GM12878 (cell line): ENCODE data around the gene COPZ1. TPM values are rescaled to one million over a fixed set of nuclear protein-coding genes. Genes with fewer than 3 reads are reported as not detected.

Experiments
- BCLAF1 ChIP-seq: fragments of 450-650 bp; IDR thresholded peaks from 2 replicates; pipeline ENCODE4 v1.6.1; 2017; ENCODE audit warnings: antibody characterized with exemption, mild to moderate bottlenecking, moderate library complexity
- CBX5 ChIP-seq: sonication (generic); IDR thresholded peaks from 2 replicates; pipeline ENCODE4 v1.6.1; 2016; ENCODE audit warnings: low read depth, moderate library complexity, mild to moderate bottlenecking, inconsistent platforms
- EED ChIP-seq: sonication (generic); IDR thresholded peaks from 2 replicates; pipeline ENCODE4 v1.6.1; 2016; ENCODE audit warnings: antibody characterized with exemption, low read depth
- IKZF1 ChIP-seq: fragments of 450-650 bp; conservative IDR thresholded peaks from 2 replicates; pipeline ENCODE4 v1.6.1; 2017; ENCODE audit warnings: antibody characterized with exemption, mild to moderate bottlenecking
- NBN ChIP-seq: fragments of 450-650 bp; IDR thresholded peaks from 2 replicates; pipeline ENCODE4 v1.6.1; 2016
- REST ChIP-seq: IDR thresholded peaks from 2 replicates; pipeline ENCODE4 v1.6.1; 2012; ENCODE audit warnings: mild to moderate bottlenecking, low read depth, low read length
- RUNX3 ChIP-seq: IDR thresholded peaks from 2 replicates; pipeline ENCODE4 v1.6.1; 2012; ENCODE audit warnings: low read length, inconsistent platforms
- SIN3A ChIP-seq: IDR thresholded peaks from 2 replicates; pipeline ENCODE4 v1.6.1; 2012; ENCODE audit warnings: low read depth, low read length, improper control_type of control experiment
- SMAD1 ChIP-seq: fragments of 450-650 bp; IDR thresholded peaks from 2 replicates; pipeline ENCODE4 v1.6.1; 2018; ENCODE audit warnings: mild to moderate bottlenecking, low read depth; ENCODE audit not compliant: partially characterized antibody
- SREBF1 ChIP-seq: IDR thresholded peaks from 2 replicates; pipeline ENCODE4 v1.6.1; 2012; ENCODE audit warnings: mild to moderate bottlenecking, low read length
- SUPT20H ChIP-seq: IDR thresholded peaks from 2 replicates; pipeline ENCODE4 v1.6.1; 2011; ENCODE audit warnings: low read depth, mild to moderate bottlenecking, low read length, moderate library complexity, borderline replicate concordance; ENCODE audit not compliant: control insufficient read depth
- polyA plus RNA-seq, 11 experiments: library from polyadenylated mRNA; depleted of rRNA in 4 of 11; unstranded in 6 of 11; stranded (reverse) in 5 of 11; fragments of >200 nt; fragmentation: Nextera tagmentation in 4 of 11; fragmentation: Illumina TruSeq in 1 of 11; extraction: Ambion mirVana in 4 of 11; extraction: Trizol in 1 of 11; gene quantifications; 1 replicate in 1 of 11; 2 replicates in 10 of 11; pipeline versions ENCODE4 v1.2.1 to v1.2.3, GENCODE V29; 2011 to 2016; ENCODE audit warnings: inconsistent platforms in 2 of 11, missing spikeins in 2 of 11, low read depth in 1 of 11
- total RNA-seq, 4 experiments: library from RNA; depleted of rRNA in 3 of 4; stranded (reverse); fragments of >200 nt in 3 of 4; fragmentation: Illumina TruSeq in 1 of 4; extraction: Trizol in 1 of 4; gene quantifications; 2 replicates each; pipeline versions ENCODE4 v1.2.1 to v1.2.3, GENCODE V29; 2013 to 2021
- TF ChIP-seq, protein P1 (sequence below): fragments of 450-650 bp; IDR thresholded peaks from 2 replicates; pipeline ENCODE4 v1.6.1; 2017; ENCODE audit warnings: mild to moderate bottlenecking, moderate library complexity
- TF ChIP-seq, protein P2 (sequence below): fragments of 450-650 bp; IDR thresholded peaks from 2 replicates; pipeline ENCODE4 v1.6.1; 2018; ENCODE audit warnings: borderline replicate concordance, mild to moderate bottlenecking; ENCODE audit not compliant: partially characterized antibody

Gene COPZ1
- total and polyA plus RNA-seq, 10 of the 15 experiments (the other 5 are each of a cell fraction or from before 2014, with no cell fraction given) = 112 to 378 (median 184) TPM

DNA sequence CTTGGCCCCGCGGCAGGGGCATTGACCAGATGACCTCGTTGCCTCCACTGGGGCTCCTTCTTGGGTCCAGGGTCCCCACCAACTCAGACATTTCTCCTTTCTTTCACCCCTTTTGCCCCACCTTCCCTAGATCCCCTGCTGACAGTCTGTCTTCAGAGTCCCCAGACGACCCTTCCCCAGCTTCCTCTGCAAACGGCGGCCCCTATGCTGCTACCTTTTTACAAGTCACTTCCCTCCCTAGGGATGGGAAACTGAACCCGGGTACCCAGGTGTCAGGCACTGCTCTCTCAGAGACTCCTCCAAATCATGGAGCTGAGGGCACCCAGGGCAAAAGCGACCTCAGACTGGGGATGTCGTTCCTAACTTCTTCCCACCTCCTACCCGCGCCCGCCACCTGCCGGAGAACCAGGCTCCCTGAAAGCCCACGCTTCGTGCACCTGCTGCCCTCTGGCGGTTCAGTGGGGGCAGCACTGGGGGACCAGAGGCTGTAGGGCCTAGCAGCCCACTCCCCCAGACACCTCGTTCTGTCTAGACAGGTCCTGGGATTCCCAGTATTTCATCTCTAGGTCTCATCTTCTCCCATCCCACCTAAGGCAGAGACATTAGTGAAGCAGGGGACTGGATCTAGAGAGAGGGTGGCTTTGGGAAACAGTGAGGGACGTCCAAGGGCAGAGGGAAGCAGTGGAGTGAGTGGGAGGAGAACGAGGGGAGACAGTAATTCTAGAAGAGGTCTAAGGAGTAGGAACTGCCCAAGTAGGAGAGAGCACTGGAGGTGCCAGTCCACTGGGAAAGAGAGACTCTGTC, 54.7 kb downstream of the COPZ1 start (continued):
- TF ChIP-seq REST (no peak), SREBF1 (no peak), SMAD1 (no peak), IKZF1 (peak; percentile 41; the same call in 1 of the 2 replicates), EED (no peak), BCLAF1 (no peak), CBX5 (no peak), RUNX3 (peak; percentile 26; the same call in 1 of the 2 replicates), NBN (peak; percentile 50; the same call in 1 of the 2 replicates), SUPT20H (no peak), SIN3A (no peak)
- TF ChIP-seq, protein P1, sequence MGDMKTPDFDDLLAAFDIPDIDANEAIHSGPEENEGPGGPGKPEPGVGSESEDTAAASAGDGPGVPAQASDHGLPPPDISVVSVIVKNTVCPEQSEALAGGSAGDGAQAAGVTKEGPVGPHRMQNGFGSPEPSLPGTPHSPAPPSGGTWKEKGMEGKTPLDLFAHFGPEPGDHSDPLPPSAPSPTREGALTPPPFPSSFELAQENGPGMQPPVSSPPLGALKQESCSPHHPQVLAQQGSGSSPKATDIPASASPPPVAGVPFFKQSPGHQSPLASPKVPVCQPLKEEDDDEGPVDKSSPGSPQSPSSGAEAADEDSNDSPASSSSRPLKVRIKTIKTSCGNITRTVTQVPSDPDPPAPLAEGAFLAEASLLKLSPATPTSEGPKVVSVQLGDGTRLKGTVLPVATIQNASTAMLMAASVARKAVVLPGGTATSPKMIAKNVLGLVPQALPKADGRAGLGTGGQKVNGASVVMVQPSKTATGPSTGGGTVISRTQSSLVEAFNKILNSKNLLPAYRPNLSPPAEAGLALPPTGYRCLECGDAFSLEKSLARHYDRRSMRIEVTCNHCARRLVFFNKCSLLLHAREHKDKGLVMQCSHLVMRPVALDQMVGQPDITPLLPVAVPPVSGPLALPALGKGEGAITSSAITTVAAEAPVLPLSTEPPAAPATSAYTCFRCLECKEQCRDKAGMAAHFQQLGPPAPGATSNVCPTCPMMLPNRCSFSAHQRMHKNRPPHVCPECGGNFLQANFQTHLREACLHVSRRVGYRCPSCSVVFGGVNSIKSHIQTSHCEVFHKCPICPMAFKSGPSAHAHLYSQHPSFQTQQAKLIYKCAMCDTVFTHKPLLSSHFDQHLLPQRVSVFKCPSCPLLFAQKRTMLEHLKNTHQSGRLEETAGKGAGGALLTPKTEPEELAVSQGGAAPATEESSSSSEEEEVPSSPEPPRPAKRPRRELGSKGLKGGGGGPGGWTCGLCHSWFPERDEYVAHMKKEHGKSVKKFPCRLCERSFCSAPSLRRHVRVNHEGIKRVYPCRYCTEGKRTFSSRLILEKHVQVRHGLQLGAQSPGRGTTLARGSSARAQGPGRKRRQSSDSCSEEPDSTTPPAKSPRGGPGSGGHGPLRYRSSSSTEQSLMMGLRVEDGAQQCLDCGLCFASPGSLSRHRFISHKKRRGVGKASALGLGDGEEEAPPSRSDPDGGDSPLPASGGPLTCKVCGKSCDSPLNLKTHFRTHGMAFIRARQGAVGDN = no peak
- TF ChIP-seq, protein P2, sequence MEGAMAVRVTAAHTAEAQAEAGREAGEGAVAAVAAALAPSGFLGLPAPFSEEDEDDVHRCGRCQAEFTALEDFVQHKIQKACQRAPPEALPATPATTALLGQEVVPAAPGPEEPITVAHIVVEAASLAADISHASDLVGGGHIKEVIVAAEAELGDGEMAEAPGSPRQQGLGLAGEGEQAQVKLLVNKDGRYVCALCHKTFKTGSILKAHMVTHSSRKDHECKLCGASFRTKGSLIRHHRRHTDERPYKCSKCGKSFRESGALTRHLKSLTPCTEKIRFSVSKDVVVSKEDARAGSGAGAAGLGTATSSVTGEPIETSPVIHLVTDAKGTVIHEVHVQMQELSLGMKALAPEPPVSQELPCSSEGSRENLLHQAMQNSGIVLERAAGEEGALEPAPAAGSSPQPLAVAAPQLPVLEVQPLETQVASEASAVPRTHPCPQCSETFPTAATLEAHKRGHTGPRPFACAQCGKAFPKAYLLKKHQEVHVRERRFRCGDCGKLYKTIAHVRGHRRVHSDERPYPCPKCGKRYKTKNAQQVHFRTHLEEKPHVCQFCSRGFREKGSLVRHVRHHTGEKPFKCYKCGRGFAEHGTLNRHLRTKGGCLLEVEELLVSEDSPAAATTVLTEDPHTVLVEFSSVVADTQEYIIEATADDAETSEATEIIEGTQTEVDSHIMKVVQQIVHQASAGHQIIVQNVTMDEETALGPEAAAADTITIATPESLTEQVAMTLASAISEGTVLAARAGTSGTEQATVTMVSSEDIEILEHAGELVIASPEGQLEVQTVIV = no peak
